ENCODE data around the gene ME2. TPM values are rescaled to one million over a fixed set of nuclear protein-coding genes. Genes with fewer than 3 reads are reported as not detected.

The ME2 gene
- total and polyA plus RNA-seq, 9 of the 15 experiments (the other 6 are each of a cell fraction or from before 2014, with no cell fraction given) = 12.3 to 54.4 (median 36.2) TPM

DNA sequence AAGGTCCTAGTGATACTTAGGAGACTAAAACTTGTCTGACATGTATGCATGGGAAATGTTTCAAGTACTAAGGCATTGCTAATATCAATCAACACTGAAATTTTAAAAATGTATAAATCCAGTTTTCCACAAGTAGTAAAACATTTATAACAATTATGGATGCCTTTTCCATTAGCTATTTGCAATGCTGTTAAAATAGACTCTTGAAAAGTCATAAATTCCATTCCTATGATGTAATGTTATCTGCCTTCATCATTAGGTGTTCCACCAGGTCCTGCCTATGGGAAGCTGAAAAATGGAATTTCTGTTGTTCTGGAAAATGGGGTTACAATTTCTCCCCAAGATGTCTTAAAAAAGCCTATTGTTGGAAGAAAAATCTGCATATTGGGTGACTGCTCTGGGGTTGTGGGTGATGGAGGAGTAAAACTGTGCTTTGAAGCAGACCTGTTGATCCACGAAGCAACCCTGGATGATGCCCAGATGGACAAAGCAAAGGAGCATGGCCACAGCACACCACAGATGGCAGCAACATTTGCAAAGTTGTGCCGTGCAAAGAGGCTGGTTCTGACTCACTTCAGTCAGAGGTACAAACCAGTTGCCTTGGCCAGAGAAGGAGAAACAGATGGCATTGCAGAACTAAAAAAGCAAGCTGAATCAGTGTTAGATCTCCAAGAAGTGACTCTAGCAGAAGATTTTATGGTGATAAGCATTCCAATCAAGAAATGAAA is 107.6 kb downstream of the ME2 start:
- TF ChIP-seq RBBP5 (IDR thresholded peaks at IDR 0.05; ENCODE audit: borderline replicate concordance, insufficient read depth, low read length, poor library complexity, severe bottlenecking) (no peak), ZNF184 (CRISPR knock-in tag; IDR thresholded peaks at IDR 0.05) (no peak), TBL1XR1 (IDR thresholded peaks at IDR 0.05; ENCODE audit: low read length in 2 of 2) (no peak), EP400 (IDR thresholded peaks at IDR 0.05) (no peak), MIER1 (IDR thresholded peaks at IDR 0.05; ENCODE audit: low read depth) (no peak), PURB (CRISPR knock-in tag; IDR thresholded peaks at IDR 0.05; ENCODE audit: low read depth) (no peak), EHMT2 (IDR thresholded peaks at IDR 0.05) (no peak), ZNF551 (CRISPR knock-in tag; IDR thresholded peaks at IDR 0.05) (no peak), PRMT5 (CRISPR knock-in tag; IDR thresholded peaks at IDR 0.05) (no peak), CCAR2 (IDR thresholded peaks at IDR 0.05; ENCODE audit: low read depth, low read length) (no peak), NUFIP1 (IDR thresholded peaks at IDR 0.05; ENCODE audit: partially characterized antibody) (no peak), TEAD4 (IDR thresholded peaks at IDR 0.05; ENCODE audit: low read length) (no peak), TEAD4 (CRISPR knock-in tag; IDR thresholded peaks at IDR 0.05; ENCODE audit: borderline replicate concordance) (no peak), ZNF57 (CRISPR knock-in tag; IDR thresholded peaks at IDR 0.05) (no peak), SMARCC2 (IDR thresholded peaks at IDR 0.05; ENCODE audit: low read depth) (no peak)
- FAIRE-seq = no peak
- Histone ChIP-seq H3K4me1 (replicated peaks in 1 of 2; ENCODE audit: control insufficient read depth in 2 of 2, insufficient read depth in 2 of 2, low read length in 2 of 2) (no peaks in the 10 kb centered on the region), H3K79me2 (ENCODE audit: control insufficient read depth, insufficient read depth, low read length) (no peaks in the 10 kb centered on the region), H4K20me1 (replicated peaks; ENCODE audit: control insufficient read depth, insufficient read depth, low read length) (no peaks in the 10 kb centered on the region), H3K9me3 (replicated peaks; ENCODE audit: control insufficient read depth, insufficient read depth, low read depth, low read length) (no peaks in the 10 kb centered on the region), H3K36me3 (ENCODE audit: control insufficient read depth, insufficient read depth, low read length) (no peaks in the 10 kb centered on the region), H3K9me1 (ENCODE audit: control insufficient read depth, insufficient read depth, low read length) (no peaks in the 10 kb centered on the region), H3K9ac (ENCODE audit: insufficient read depth in 1 of 2, low read depth in 2 of 2, low read length in 2 of 2) (no peak overlapping the region), H3K27ac (ENCODE audit: extremely low read depth, low read depth, low read length) (no peak overlapping the region), H3K4me2 (ENCODE audit: insufficient read depth, low read length) (no peak overlapping the region), H3K4me3 (no peak overlapping the region), H3K27me3 (ENCODE audit: control insufficient read depth in 2 of 2, insufficient read depth in 2 of 2, low read length in 2 of 2) (no peaks in the 10 kb centered on the region), H2AFZ (ENCODE audit: low read depth, low read length) (no peak overlapping the region)
- ChIA-PET CTCF (ENCODE audit: low intra/inter-chr PET ratio) (no interaction called here), POLR2A (interaction anchor here (0.6 kb wide), 2 partner anchors 20 to 26 kb away, joined by 4 to 5 read pairs; no protein-coding TSS in a partner anchor)
- in situ Hi-C loops (cut with MboI) (no loop called here), intact Hi-C loops (cut with micrococcal nuclease) (no loop called here)
- ATAC-seq = no peak
- BruUV-seq (replicated peaks) = no TSS peak
- no peak for DNase-seq (ENCODE audit: extremely low read depth in 1 of 4, low spot score in 3 of 4)
- WGBS (ENCODE audit: insufficient coverage, low coverage, missing lambda C conversion rate) = 36% methylated on average over 2 of the region's 2 CpGs

All from K562 (cell line).